Spinal cord (tissue), 10 donors: ENCODE measurements around the gene FOLR2. TPM values are rescaled to one million over a fixed set of nuclear protein-coding genes. Genes with fewer than 3 reads are reported as not detected.

Experiments used
- DNase-seq, 6 donors: peaks; one replicate each; pipeline versions ENCODE4 v3.0.0 to v3.0.0-alpha.2; 2013 to 2015; ENCODE audit warnings: low spot score in 6 of 6, low read depth in 4 of 6
- H3K27ac ChIP-seq: one replicate; pipeline ENCODE4 v1.5.1; 2013; ENCODE audit warnings: low read depth, low read length, control low read depth
- H3K27me3 ChIP-seq: one replicate; pipeline ENCODE4 v1.6.1; 2013; ENCODE audit warnings: low read length; ENCODE audit not compliant: control insufficient read depth, insufficient read depth
- H3K36me3 ChIP-seq: one replicate; pipeline ENCODE4 v1.6.1; 2013; ENCODE audit warnings: low read length; ENCODE audit not compliant: control insufficient read depth, insufficient read depth
- H3K4me1 ChIP-seq: one replicate; pipeline ENCODE4 v1.6.1; 2013; ENCODE audit warnings: low read length; ENCODE audit not compliant: control insufficient read depth, insufficient read depth
- H3K4me3 ChIP-seq: one replicate; pipeline ENCODE4 v1.5.1; 2013; ENCODE audit warnings: low read depth, low read length, control low read depth
- H3K9me3 ChIP-seq: one replicate; pipeline ENCODE4 v1.6.1; 2013; ENCODE audit warnings: low read length; ENCODE audit not compliant: control insufficient read depth, insufficient read depth
- WGBS: methylation state at CpG from one replicate; pipeline ENCODE4 v1.1.5; 2013; ENCODE audit warnings: missing lambda C conversion rate; ENCODE audit not compliant: insufficient coverage; 5-methylcytosine and 5-hydroxymethylcytosine counted together
- polyA plus RNA-seq, 2 donors: library from polyadenylated mRNA; unstranded; fragments of 120-200 nt; gene quantifications; one replicate each; pipeline ENCODE4 v1.2.1, GENCODE V29; 2013; ENCODE audit not compliant: insufficient read length in 2 of 2
- total RNA-seq, 2 donors: library from RNA; depleted of rRNA in 1 of 2; stranded (reverse); fragments of 120-200 nt in 1 of 2; fragments of >200 nt in 1 of 2; gene quantifications; one replicate each; pipeline versions ENCODE4 v1.2.3 to v1.2.4, GENCODE V29; 2013 to 2014
- donor health status: healthy.

Gene FOLR2
- total and polyA plus RNA-seq, 4 donors = 14.1 to 34.1 (median 19.1) TPM

- WGBS = 8% methylated on average over 13 of the region's 19 CpGs
- Histone ChIP-seq H3K36me3 (no peaks in the 10 kb centered on the region), H3K9me3 (no peaks in the 10 kb centered on the region), H3K27me3 (peaks cover 73% of the 10 kb centered on the region), H3K4me1 (peaks cover 15% of the 10 kb centered on the region), H3K4me3 (no peak overlapping the region), H3K27ac (no peak overlapping the region)
- no peak for DNase-seq
These were observed 28.7 kb downstream of the FOLR2 start for GRCh38 chr11:72245263-72245816.

GRCh38 chr11:72247584-72247983 is 31.0 kb downstream of the FOLR2 start:
- WGBS = 17% methylated on average over 2 of the region's 2 CpGs
- Histone ChIP-seq H3K27ac (no peak overlapping the region), H3K4me1 (peaks cover 5% of the 10 kb centered on the region), H3K36me3 (no peaks in the 10 kb centered on the region), H3K4me3 (no peak overlapping the region), H3K27me3 (peaks cover 57% of the 10 kb centered on the region), H3K9me3 (no peaks in the 10 kb centered on the region)
- DNase-seq = no peak

GRCh38 chr11:72249961-72250360 is 33.4 kb downstream of the FOLR2 start:
- H3K27me3 ChIP-seq = peaks cover 36% of the 10 kb centered on the region
- 80% methylated on average over 2 of the region's 5 CpGs for WGBS
- H3K9me3 ChIP-seq = no peaks in the 10 kb centered on the region

GRCh38 chr11:72250661-72251464 is 34.3 kb downstream of the FOLR2 start:
- Histone ChIP-seq H3K4me3 (no peak overlapping the region), H3K4me1 (no peaks in the 10 kb centered on the region), H3K27me3 (peaks cover 27% of the 10 kb centered on the region), H3K9me3 (no peaks in the 10 kb centered on the region), H3K36me3 (no peaks in the 10 kb centered on the region), H3K27ac (no peak overlapping the region)
- DNase-seq = no peak
- WGBS = 90% methylated on average over 24 of the region's 24 CpGs

More at GRCh38 chr11:72249961-72250360, 33.4 kb downstream of the FOLR2 start:
- no peak overlapping the region for H3K27ac ChIP-seq
- H3K36me3 ChIP-seq = no peaks in the 10 kb centered on the region
- no peaks in the 10 kb centered on the region for H3K4me1 ChIP-seq
- no peak for DNase-seq
- H3K4me3 ChIP-seq = no peak overlapping the region

- no peaks in the 10 kb centered on the region for H3K36me3 ChIP-seq
- no peaks in the 10 kb centered on the region for H3K9me3 ChIP-seq
- no peaks in the 10 kb centered on the region for H3K4me1 ChIP-seq
- 82% methylated on average over 4 of the region's 5 CpGs for WGBS
- no peak for DNase-seq
- H3K4me3 ChIP-seq = no peak overlapping the region
- H3K27ac ChIP-seq = no peak overlapping the region
- H3K27me3 ChIP-seq = peaks cover 19% of the 10 kb centered on the region
These were observed 35.0 kb downstream of the FOLR2 start for GRCh38 chr11:72251614-72252013.

- Histone ChIP-seq H3K9me3 (no peaks in the 10 kb centered on the region), H3K27ac (no peak overlapping the region), H3K36me3 (no peaks in the 10 kb centered on the region), H3K4me3 (no peak overlapping the region), H3K27me3 (peaks cover 7% of the 10 kb centered on the region), H3K4me1 (no peaks in the 10 kb centered on the region)
- WGBS = 91% methylated on average over 2 of the region's 3 CpGs
- DNase-seq = no peak
These were observed 36.8 kb downstream of the FOLR2 start for GRCh38 chr11:72253392-72253791.

- H3K27ac ChIP-seq = no peak overlapping the region
- 86% methylated on average over 2 of the region's 5 CpGs for WGBS
- no peaks in the 10 kb centered on the region for H3K9me3 ChIP-seq
- peaks cover 5% of the 10 kb centered on the region for H3K27me3 ChIP-seq
- H3K4me3 ChIP-seq = no peak overlapping the region
- DNase-seq = no peak
- H3K4me1 ChIP-seq = no peaks in the 10 kb centered on the region
- H3K36me3 ChIP-seq = no peaks in the 10 kb centered on the region
These were observed 37.9 kb downstream of the FOLR2 start for GRCh38 chr11:72254299-72254993.

GRCh38 chr11:72257570-72257969 is 41.0 kb downstream of the FOLR2 start:
- Histone ChIP-seq H3K27me3 (no peaks in the 10 kb centered on the region), H3K4me3 (no peak overlapping the region), H3K9me3 (no peaks in the 10 kb centered on the region), H3K27ac (no peak overlapping the region), H3K36me3 (no peaks in the 10 kb centered on the region), H3K4me1 (no peaks in the 10 kb centered on the region)
- WGBS = 100% methylated on average over 1 of the region's 2 CpGs
- no peak for DNase-seq

GRCh38 chr11:72259490-72259889 is 42.9 kb downstream of the FOLR2 start:
- no peaks in the 10 kb centered on the region for H3K36me3 ChIP-seq
- no peak overlapping the region for H3K27ac ChIP-seq
- no peak overlapping the region for H3K4me3 ChIP-seq
- H3K27me3 ChIP-seq = no peaks in the 10 kb centered on the region
- no peak for DNase-seq
- H3K9me3 ChIP-seq = no peaks in the 10 kb centered on the region
- 100% methylated on average over 2 of the region's 2 CpGs for WGBS
- H3K4me1 ChIP-seq = no peaks in the 10 kb centered on the region
